ENCODE data around the gene RNU6-9.

Gene RNU6-9

DNA sequence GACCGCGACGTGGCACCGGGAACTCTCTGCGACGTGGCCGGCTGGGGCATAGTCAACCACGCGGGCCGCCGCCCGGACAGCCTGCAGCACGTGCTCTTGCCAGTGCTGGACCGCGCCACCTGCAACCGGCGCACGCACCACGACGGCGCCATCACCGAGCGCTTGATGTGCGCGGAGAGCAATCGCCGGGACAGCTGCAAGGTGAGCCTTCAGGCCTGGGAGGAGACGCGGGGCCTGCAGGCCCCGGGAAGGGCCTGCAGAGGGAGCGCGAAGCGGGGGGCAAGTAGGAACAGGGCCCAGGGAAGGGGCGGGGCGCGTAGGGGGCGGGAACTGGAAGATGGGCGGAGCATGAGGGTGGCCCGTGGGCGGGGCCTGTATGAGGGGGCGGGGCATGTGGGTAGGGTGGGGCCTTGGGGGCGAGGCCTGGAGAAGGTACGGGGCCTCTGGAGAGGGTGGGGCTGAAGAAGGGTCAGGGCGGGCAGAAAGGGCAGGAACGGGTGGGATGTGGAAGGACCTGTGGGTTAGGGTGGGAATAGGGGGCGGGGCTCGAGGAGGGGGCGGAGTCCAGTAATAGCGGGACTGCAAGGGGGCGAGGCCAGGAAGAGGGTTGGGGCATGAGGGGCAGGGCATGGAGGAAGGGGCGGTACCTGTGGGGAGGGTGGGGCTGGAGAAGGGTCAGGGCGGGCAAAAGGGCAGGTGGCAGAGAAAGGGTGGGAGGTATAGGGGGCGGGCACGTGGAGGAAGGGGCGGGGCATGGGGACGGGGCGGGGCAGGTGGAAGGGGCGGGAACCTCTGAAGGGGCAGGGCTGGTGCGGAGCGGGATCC is 31.3 kb upstream of the RNU6-9 start:
- peak; percentile 35 to 72 (median 66) for DNase-seq (ENCODE audit: low read depth in 2 of 3, low spot score in 2 of 3)

- peak; percentile 25 to 63 (median 49) for DNase-seq (ENCODE audit: low read depth in 2 of 3, low spot score in 2 of 3)
Observed at GRCh38 chr19:862581-863314, 30.5 kb upstream of the RNU6-9 start.

DNA sequence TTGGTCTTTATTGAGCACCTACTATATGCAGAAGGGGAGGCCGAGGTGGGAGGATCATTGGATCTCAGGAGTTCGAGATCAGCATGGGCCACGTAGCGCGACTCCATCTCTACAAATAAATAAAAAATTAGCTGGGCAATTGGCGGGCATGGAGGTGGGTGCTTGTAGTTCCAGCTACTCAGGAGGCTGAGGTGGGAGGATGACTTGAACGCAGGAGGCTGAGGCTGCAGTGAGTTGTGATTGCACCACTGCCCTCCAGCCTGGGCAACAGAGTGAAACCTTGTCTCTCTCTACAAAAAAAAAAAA is 30.0 kb upstream of the RNU6-9 start:
- DNase-seq (ENCODE audit: low read depth in 2 of 3, low spot score in 2 of 3): no peak

DNA sequence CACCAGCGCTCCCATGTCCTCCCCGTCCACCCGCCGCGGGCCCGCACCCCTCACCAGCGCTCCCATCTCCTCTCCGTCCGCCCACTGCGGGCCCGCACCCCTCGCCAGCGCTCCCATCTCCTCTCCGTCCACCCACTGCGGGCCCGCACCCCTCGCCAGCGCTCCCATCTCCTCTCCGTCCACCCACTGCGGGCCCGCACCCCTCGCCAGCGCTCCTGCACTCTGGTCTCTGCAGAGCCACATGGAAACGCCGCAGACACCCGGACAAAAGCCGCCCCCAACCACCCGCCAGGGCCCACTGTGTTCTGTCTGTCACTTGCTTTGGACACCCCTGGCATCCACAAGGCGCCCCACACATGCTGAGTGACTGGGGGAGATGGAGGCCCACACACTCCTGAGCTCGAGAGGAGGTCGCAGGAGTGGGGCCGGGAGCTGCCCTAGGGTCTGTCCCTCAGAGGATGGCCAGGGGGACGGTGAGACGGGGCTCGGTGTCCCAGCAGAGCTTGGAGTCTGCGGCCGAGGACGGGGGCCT is 26.4 kb upstream of the RNU6-9 start:
- no peak for DNase-seq (ENCODE audit: low read depth in 2 of 3, low spot score in 2 of 3)

- no peak for DNase-seq (ENCODE audit: low read depth in 2 of 3, low spot score in 2 of 3)
Observed at GRCh38 chr19:867301-867793, 25.9 kb upstream of the RNU6-9 start.

DNA sequence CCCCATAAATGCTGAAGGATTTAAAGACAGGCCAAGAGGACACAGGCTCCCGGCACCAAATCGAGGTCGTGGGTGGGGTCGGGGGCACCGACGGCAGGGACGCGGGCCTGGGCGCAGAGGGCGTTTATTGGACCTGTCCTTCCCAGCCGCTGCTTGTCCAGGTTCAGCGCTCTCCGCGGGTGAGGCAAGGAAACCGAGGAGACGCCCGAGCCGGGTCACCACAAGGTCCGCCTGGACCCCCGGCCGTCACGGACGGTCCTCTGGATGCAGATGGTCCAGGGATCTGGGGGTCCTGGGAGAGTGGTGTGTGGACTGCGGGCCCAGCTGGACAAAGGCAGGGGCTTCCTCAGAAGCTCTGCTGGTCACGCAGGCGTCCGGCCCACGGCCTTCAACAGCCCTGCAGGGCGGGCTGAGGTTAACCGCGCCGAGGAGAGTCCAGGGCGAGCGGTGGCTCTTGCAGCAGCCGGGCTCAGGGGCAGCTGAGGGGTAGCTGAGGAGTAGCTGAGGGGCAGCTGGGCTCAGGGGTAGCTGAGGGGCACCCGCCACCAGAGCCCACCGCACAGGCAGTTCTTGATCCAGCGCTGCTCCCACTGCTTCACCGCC is 25.3 kb upstream of the RNU6-9 start:
- DNase-seq (ENCODE audit: low read depth in 2 of 3, low spot score in 2 of 3): no peak

- no peak for DNase-seq (ENCODE audit: low read depth in 2 of 3, low spot score in 2 of 3)
Observed at GRCh38 chr19:868458-869244, 24.6 kb upstream of the RNU6-9 start.

GRCh38 chr19:869245-870177 is 23.8 kb upstream of the RNU6-9 start:
- no peak for DNase-seq (ENCODE audit: low read depth in 2 of 3, low spot score in 2 of 3)

GRCh38 chr19:870314-870713 is 23.0 kb upstream of the RNU6-9 start:
- DNase-seq (ENCODE audit: low read depth in 2 of 3, low spot score in 2 of 3): no peak

GRCh38 chr19:870963-871401 is 22.3 kb upstream of the RNU6-9 start:
- no peak for DNase-seq (ENCODE audit: low read depth in 2 of 3, low spot score in 2 of 3)

DNA sequence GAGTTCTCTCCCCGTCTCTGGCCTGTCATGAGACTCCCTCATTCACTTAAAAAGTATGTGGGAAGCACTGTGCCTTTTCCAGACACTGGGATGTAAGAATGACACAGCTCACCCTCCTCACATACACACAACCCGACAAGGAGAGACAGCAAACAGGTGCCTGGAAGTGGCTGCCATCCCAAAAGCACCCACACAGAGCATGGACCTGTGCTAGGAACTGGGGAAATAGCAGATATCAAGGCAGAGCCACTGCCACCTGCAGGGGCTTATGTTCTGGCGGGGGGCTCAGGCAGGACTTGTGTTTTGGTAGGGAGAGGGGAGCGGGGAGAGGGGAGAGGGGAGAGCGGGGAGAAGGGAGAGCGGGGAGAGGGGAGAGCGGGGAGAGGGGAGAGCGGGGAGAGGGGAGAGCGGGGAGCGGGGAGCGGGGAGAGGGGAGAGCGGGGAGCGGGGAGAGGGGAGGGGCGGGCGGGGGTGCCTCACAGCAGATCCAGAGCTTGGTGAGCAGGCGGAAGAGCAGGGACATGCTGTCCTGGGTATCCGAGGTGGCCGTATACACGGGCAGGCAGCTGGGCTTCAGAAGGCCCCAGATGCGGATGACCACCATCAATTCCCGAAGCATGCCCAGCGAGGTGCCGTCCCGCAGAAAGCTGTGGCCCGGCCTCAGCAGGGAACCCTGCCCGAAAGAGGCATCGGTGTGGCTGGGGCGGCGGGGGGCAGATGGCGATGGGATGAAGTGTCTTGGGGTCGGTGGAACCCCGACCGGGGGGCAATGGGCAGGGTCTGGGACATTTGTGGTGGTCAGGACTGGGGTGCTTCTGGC is 21.6 kb upstream of the RNU6-9 start:
- no peak for DNase-seq (ENCODE audit: low read depth in 2 of 3, low spot score in 2 of 3)

DNA sequence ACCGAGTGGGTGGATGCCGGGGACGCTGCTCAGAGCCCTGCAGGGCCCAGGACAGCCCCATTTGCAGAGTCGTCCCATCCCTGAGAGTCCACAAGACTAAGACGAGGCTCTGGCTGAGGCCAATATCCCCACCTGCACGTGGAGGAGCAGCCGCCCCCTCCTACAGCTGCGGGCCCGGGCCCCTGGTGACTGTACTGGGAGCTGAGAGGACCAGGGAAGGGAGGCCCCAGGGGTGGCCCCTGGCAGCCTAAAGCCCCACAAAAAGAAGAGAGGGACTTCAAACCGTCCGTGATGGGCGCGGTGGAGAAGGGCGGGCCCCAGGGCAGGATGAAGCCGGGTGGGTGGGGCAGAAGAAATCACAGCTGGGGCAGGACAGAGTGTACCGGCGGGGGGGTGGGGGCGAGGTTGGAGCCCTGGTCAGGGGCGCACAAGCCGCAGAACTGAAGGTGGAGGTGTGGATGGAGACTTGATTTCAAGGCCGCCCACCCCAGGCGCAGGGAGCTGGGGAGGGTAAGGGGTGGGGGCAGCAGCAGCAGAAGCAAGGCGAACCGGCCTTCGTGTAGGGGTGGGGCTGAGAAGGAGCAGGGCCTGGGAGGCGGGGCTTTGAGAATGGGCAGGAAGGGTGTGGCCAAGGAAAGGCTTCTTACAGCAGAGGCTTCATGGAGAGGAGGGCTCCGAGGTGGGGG is 20.9 kb upstream of the RNU6-9 start:
- peak in 2 of 3 experiments; percentile 51 to 56 for DNase-seq (ENCODE audit: low read depth in 2 of 3, low spot score in 2 of 3)

DNA sequence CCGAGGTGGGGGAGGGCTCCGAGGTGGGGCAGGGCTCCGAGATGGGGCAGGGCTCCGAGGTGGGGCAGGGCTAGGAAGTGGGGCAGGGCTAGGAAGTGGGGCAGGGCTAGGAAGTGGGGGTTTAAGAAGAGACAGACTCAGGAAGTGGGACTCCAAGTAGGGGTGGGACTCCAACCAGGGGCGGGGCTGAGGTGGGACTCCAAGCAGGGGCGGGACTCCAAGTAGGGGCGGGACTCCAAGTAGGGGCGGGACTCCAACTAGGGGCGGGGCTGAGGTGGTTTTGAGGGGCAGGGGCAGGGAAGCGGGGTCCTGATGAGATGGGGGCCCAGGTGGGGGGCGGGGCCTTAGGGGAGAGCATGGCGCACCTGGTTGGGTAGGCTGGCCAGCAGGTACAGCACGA is 20.2 kb upstream of the RNU6-9 start:
- DNase-seq (ENCODE audit: low read depth in 2 of 3, low spot score in 2 of 3): peak in 1 of 3 experiments; percentile 44

DNA sequence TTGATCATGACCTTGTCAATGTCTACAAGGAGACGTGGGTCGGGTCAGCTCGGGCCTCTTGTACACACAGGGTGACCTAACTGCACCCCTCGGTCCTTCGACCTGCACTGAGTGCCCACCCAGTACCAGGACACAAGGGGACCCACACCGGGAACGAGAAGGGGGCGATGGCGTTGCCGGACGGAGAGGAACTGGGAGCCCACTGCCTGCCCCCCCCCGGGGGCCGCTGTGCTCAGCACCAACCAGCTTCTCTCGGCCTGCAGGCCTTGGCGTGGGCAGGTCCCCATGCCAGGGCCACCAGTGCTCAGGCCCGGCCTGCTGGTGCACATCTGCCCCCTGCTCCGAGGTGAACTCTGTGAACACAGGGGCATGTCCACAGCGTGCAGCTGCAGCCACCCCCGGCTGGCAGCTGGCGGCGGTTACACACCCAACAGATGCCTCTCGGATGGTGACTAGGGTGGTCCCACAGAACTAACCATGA is 19.7 kb upstream of the RNU6-9 start:
- DNase-seq (ENCODE audit: low read depth in 2 of 3, low spot score in 2 of 3): no peak

GRCh38 chr19:875265-875879 is 17.9 kb upstream of the RNU6-9 start:
- DNase-seq (ENCODE audit: low read depth in 2 of 3, low spot score in 2 of 3): no peak

DNA sequence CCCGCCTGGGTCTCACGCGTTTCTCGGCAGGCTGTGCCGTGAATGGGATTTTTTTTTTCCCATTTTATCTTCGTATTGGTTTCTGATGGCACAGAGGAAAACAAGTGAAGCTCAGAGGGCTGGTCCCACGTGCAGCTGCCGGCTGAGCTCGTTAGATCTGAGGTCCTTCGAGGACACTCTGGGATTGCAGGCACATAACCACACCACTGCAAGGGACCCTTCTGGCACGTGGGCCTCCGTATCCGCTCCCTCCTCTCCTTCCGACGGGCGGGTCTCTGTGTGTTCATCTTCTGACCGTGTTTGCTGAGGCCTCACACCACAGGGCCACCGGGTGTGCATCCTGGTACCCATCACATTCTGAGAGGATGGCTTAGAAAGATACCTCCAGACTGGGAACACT is 17.2 kb upstream of the RNU6-9 start:
- no peak for DNase-seq (ENCODE audit: low read depth in 2 of 3, low spot score in 2 of 3)

- no peak for DNase-seq (ENCODE audit: low read depth in 2 of 3, low spot score in 2 of 3)
Observed at GRCh38 chr19:876780-877314, 16.4 kb upstream of the RNU6-9 start.

Measured in activated CD8-positive, alpha-beta memory T cell treated with anti-CD3 and anti-CD28 coated beads for 48 hours (primary cell).